H9 (cell line): ENCODE data around the gene CHI3L2. TPM values are rescaled to one million over a fixed set of nuclear protein-coding genes. Genes with fewer than 3 reads are reported as not detected.

Experiments used
- DNase-seq: peaks from one replicate; pipeline ENCODE4 v3.0.0-alpha.2; 2017
- H2AFZ ChIP-seq: one replicate; pipeline ENCODE4 v1.6.1; 2013; ENCODE audit warnings: mild to moderate bottlenecking, low read length, control low read depth, moderate library complexity
- H2AK5ac ChIP-seq: 2 replicates; pipeline ENCODE4 v1.6.1; 2013; ENCODE audit warnings: low read length, control low read depth, mixed read lengths; ENCODE audit not compliant: insufficient read length
- H2BK120ac ChIP-seq: one replicate; pipeline ENCODE4 v1.6.1; 2013; ENCODE audit warnings: low read depth, mild to moderate bottlenecking, low read length, control low read depth, inconsistent platforms; ENCODE audit not compliant: poor library complexity, severe bottlenecking
- H2BK12ac ChIP-seq: 2 replicates; pipeline ENCODE4 v1.6.1; 2013; ENCODE audit warnings: low read length, control low read depth, mixed read lengths, low read depth; ENCODE audit not compliant: insufficient read length
- H2BK15ac ChIP-seq: 2 replicates; pipeline ENCODE4 v1.6.1; 2013; ENCODE audit warnings: low read depth, low read length, control low read depth
- H2BK20ac ChIP-seq: one replicate; pipeline ENCODE4 v1.6.1; 2013; ENCODE audit warnings: low read depth, mild to moderate bottlenecking, low read length, control low read depth, inconsistent platforms; ENCODE audit not compliant: poor library complexity, severe bottlenecking
- H2BK5ac ChIP-seq: 2 replicates; pipeline ENCODE4 v1.6.1; 2013; ENCODE audit warnings: low read length, control low read depth, mixed read lengths; ENCODE audit not compliant: insufficient read length
- H3K14ac ChIP-seq: 2 replicates; pipeline ENCODE4 v1.6.1; 2013; ENCODE audit warnings: low read length, control low read depth; ENCODE audit not compliant: insufficient read depth
- H3K18ac ChIP-seq: 2 replicates; pipeline ENCODE4 v1.6.1; 2013; ENCODE audit warnings: low read depth, mild to moderate bottlenecking, mixed read lengths, low read length, control low read depth; ENCODE audit not compliant: insufficient read length
- H3K23ac ChIP-seq: 2 replicates; pipeline ENCODE4 v1.6.1; 2013; ENCODE audit warnings: low read length, control low read depth, mixed read lengths, low read depth; ENCODE audit not compliant: insufficient read length
- H3K23me2 ChIP-seq: 2 replicates; pipeline ENCODE4 v1.6.1; 2013; ENCODE audit warnings: low read depth, mild to moderate bottlenecking, mixed read lengths, low read length, control low read depth; ENCODE audit not compliant: insufficient read length, poor library complexity, severe bottlenecking
- H3K27ac ChIP-seq: 2 replicates; pipeline ENCODE4 v1.5.1; 2013; ENCODE audit warnings: low read length, control low read depth, mixed read lengths, low read depth; ENCODE audit not compliant: insufficient read length
- H3K27me3 ChIP-seq: 2 replicates; pipeline ENCODE4 v1.6.1; 2013; ENCODE audit warnings: low read length, control low read depth, inconsistent platforms; ENCODE audit not compliant: insufficient read depth
- H3K4ac ChIP-seq: 2 replicates; pipeline ENCODE4 v1.6.1; 2013; ENCODE audit warnings: low read depth, mild to moderate bottlenecking, control low read depth, inconsistent platforms, low read length, moderate library complexity
- H3K4me1 ChIP-seq: 2 replicates; pipeline ENCODE4 v1.6.1; 2013; ENCODE audit warnings: low read length, control low read depth, inconsistent platforms; ENCODE audit not compliant: insufficient read depth
- H3K4me2 ChIP-seq: 2 replicates; pipeline ENCODE4 v1.6.1; 2013; ENCODE audit warnings: low read length, control low read depth, mixed read lengths; ENCODE audit not compliant: insufficient read length, insufficient read depth
- H3K56ac ChIP-seq: 2 replicates; pipeline ENCODE4 v1.6.1; 2013; ENCODE audit warnings: low read depth, mild to moderate bottlenecking, mixed read lengths, low read length, control low read depth; ENCODE audit not compliant: insufficient read length
- H3K79me1 ChIP-seq: 2 replicates; pipeline ENCODE4 v1.6.1; 2013; ENCODE audit warnings: low read depth, mild to moderate bottlenecking, moderate library complexity, low read length, control low read depth, inconsistent platforms; ENCODE audit not compliant: insufficient read depth, poor library complexity, severe bottlenecking
- H3K79me2 ChIP-seq: 2 replicates; pipeline ENCODE4 v1.6.1; 2013; ENCODE audit warnings: low read length, control low read depth, inconsistent platforms; ENCODE audit not compliant: insufficient read depth
- H3K9ac ChIP-seq: 2 replicates; pipeline ENCODE4 v1.6.1; 2013; ENCODE audit warnings: low read length, control low read depth, mixed read lengths; ENCODE audit not compliant: insufficient read length; ENCODE audit errors: extremely low read depth
- H3K9me3 ChIP-seq: one replicate; pipeline ENCODE4 v1.6.1; 2013; ENCODE audit warnings: low read depth, low read length, inconsistent platforms; ENCODE audit not compliant: control insufficient read depth
- H3T11ph ChIP-seq: one replicate; pipeline ENCODE4 v1.6.1; 2013; ENCODE audit warnings: mild to moderate bottlenecking, low read length, control low read depth, inconsistent platforms
- H4K20me1 ChIP-seq: one replicate; pipeline ENCODE4 v1.6.1; 2013; ENCODE audit not compliant: control insufficient read depth, insufficient read length, insufficient read depth
- H4K5ac ChIP-seq: 2 replicates; pipeline ENCODE4 v1.6.1; 2013; ENCODE audit warnings: low read depth, mild to moderate bottlenecking, mixed read lengths, low read length, control low read depth; ENCODE audit not compliant: insufficient read length
- H4K8ac ChIP-seq: replicated peaks from 2 replicates; pipeline ENCODE4 v1.6.1; 2013; ENCODE audit warnings: low read length, control low read depth, mixed read lengths, low read depth; ENCODE audit not compliant: insufficient read length
- H4K91ac ChIP-seq: 2 replicates; pipeline ENCODE4 v1.6.1; 2013; ENCODE audit warnings: low read depth, mild to moderate bottlenecking, moderate library complexity, mixed read lengths, low read length, control low read depth; ENCODE audit not compliant: insufficient read length
- H3K27ac Mint-ChIP-seq, 3 experiments: 2 replicates in 2 of 3; 3 replicates in 1 of 3; pipeline ENCODE4 v1.8.0; 2020 to 2021; ENCODE audit warnings: mixed read lengths in 3 of 3, mild to moderate bottlenecking in 1 of 3, moderate library complexity in 1 of 3
- H3K27me3 Mint-ChIP-seq: 2 replicates; pipeline ENCODE4 v1.8.0; 2021; ENCODE audit warnings: low read depth, mild to moderate bottlenecking, moderate library complexity, mixed read lengths
- H3K36me3 Mint-ChIP-seq, 3 experiments: 2 replicates in 2 of 3; 3 replicates in 1 of 3; pipeline ENCODE4 v1.8.0; 2020 to 2021; ENCODE audit warnings: low read depth in 3 of 3, mixed read lengths in 3 of 3; ENCODE audit not compliant: insufficient read depth in 1 of 3
- H3K4me1 Mint-ChIP-seq, 2 experiments: 2 replicates each; pipeline ENCODE4 v1.8.0; 2020; ENCODE audit warnings: mixed read lengths in 2 of 2
- H3K4me3 Mint-ChIP-seq, 2 experiments: 2 replicates in 1 of 2; 3 replicates in 1 of 2; pipeline ENCODE4 v1.8.0; 2020 to 2021; ENCODE audit warnings: mild to moderate bottlenecking in 2 of 2, mixed read lengths in 2 of 2, moderate library complexity in 1 of 2
- H3K9me3 Mint-ChIP-seq, 2 experiments: 2 replicates in 1 of 2; 3 replicates in 1 of 2; pipeline ENCODE4 v1.8.0; 2020; ENCODE audit warnings: mild to moderate bottlenecking in 2 of 2, mixed read lengths in 2 of 2, moderate library complexity in 1 of 2
- CTCF ChIP-seq: fragments of 200-600 bp; sonication (generic); conservative IDR thresholded peaks from 3 replicates; pipeline ENCODE4 v1.8.0; 2021; ENCODE audit warnings: antibody characterized with exemption, mild to moderate bottlenecking
- WGBS: extraction: QIAGEN DNeasy Blood & Tissue Kit; methylation state at CpG from one replicate; pipeline ENCODE4 v1.1.7; 2013; ENCODE audit warnings: missing lambda C conversion rate, low lambda C conversion rate, mixed read lengths; ENCODE audit not compliant: insufficient read length; ENCODE audit errors: extremely low coverage; 5-methylcytosine and 5-hydroxymethylcytosine counted together
- total RNA-seq: library from RNA; stranded (reverse); gene quantifications from 2 replicates; pipeline ENCODE4 v1.2.1, GENCODE V29; 2021

The CHI3L2 gene
- total RNA-seq, 1 experiment from 2014 or later, result not detected

- Mint-ChIP-seq H3K36me3 (peaks cover 0 to 2% (median 0%) of the 10 kb centered on the region in 3 experiments; a peak in 1 of 7 replicates), H3K4me1 (peaks cover 5 to 15% of the 10 kb centered on the region in 2 experiments), H3K27ac (no peak overlapping the region), H3K27me3 (peaks cover 13% of the 10 kb centered on the region), H3K4me3 (no peak overlapping the region; a peak in 1 of 5 replicates), H3K9me3 (peaks cover 0 to 2% of the 10 kb centered on the region in 2 experiments; a peak in 1 of 5 replicates)
- Histone ChIP-seq H3K23me2 (no peaks in the 10 kb centered on the region), H2BK15ac (no peak overlapping the region), H4K91ac (no peak overlapping the region), H3K79me1 (no peaks in the 10 kb centered on the region), H2BK120ac (no peak overlapping the region), H3K4ac (no peak overlapping the region), H3K14ac (no peak overlapping the region), H4K5ac (no peak overlapping the region), H3K9ac (no peak overlapping the region), H3K79me2 (no peaks in the 10 kb centered on the region), H3K27ac (no peak overlapping the region), H3T11ph (no peak overlapping the region), H3K4me1 (no peaks in the 10 kb centered on the region), H3K27me3 (no peaks in the 10 kb centered on the region), H3K18ac (no peak overlapping the region), H4K20me1 (no peaks in the 10 kb centered on the region), H2AK5ac (no peak overlapping the region), H2BK12ac (no peak overlapping the region), H3K23ac (no peak overlapping the region), H4K8ac (no peak overlapping the region), H3K56ac (no peak overlapping the region), H2BK5ac (no peak overlapping the region), H3K9me3 (no peaks in the 10 kb centered on the region), H2BK20ac (no peak overlapping the region), H2AFZ (no peak overlapping the region), H3K4me2 (no peak overlapping the region)
- peak; percentile 39; the same call in 2 of the 3 replicates for TF ChIP-seq CTCF
- WGBS, result no CpG with 5 or more reads among the region's 4 CpGs
- no peak for DNase-seq
Observed at GRCh38 chr1:111202707-111203623, 24.5 kb upstream of the CHI3L2 start.
